ENCODE results near the gene IPO11.

DNA sequence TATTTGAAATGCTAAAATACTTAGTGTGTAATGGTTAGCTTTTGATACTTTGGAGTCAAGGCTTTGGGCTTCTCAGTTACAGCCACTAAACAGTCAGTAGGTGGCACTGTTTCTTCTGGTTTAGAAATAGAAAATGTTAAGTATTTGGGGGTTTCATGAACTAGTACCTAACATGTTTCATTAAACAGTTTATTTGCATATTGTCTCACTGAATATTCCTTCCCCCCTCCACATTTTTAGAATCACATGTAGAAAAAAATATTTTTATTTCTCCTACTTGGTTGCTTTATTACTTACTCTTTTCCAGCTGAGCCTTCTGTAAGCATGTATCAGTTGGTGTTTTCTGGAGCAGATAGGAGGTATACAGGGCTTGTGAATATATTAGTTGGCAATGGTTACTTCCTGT lies 48.0 kb downstream of the IPO11 start:
- TF ChIP-seq, protein P1, sequence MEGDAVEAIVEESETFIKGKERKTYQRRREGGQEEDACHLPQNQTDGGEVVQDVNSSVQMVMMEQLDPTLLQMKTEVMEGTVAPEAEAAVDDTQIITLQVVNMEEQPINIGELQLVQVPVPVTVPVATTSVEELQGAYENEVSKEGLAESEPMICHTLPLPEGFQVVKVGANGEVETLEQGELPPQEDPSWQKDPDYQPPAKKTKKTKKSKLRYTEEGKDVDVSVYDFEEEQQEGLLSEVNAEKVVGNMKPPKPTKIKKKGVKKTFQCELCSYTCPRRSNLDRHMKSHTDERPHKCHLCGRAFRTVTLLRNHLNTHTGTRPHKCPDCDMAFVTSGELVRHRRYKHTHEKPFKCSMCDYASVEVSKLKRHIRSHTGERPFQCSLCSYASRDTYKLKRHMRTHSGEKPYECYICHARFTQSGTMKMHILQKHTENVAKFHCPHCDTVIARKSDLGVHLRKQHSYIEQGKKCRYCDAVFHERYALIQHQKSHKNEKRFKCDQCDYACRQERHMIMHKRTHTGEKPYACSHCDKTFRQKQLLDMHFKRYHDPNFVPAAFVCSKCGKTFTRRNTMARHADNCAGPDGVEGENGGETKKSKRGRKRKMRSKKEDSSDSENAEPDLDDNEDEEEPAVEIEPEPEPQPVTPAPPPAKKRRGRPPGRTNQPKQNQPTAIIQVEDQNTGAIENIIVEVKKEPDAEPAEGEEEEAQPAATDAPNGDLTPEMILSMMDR (IDR thresholded peaks at IDR 0.05 in 4 of 5, conservative IDR thresholded peaks at IDR 0.05 in 1 of 5) = peak in 4 of 5 experiments; percentile 27 to 70 (median 53)
- no peak for TF ChIP-seq POLR2A (IDR thresholded peaks at IDR 0.05)
